ENCODE results near the gene CCNQ.
A peak's percentile ranks its signal among the peaks of the same experiment; 100 is the strongest.

Gene CCNQ

DNA sequence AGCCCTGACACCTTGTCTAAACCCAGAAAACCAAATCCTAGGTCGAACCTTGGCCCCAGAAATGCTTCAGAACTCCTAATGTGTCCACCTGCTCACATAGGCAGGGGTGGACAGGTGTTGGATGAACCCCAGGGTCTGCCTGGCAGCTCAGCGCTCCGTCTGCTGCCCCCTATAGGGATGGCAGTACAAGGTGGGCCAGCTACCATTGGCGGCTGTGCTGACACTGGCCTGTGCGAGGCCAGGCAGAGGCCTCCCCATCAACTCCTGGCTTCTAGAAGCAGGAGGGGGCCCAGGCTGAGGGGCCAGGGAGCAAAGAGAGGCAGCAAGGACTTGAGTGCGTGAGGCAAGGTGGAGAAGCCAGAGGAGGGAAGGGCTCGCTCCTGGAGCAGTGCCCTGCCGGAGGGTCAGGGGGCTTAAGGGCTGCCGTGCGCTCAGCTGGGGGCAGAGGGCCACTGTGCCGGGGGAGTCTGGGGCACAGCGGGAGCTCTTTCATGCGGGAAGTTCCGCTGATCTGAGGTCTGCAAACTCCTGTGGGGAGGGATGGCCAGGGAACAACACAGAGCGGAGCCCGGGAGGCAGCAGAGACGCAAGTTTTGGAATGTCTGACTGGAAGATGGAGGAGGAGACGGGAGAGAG, 20.6 kb downstream of the CCNQ start:
- no peak overlapping the region for H3K4me3 ChIP-seq (ENCODE audit: low read depth, low read length)
- no peak for DNase-seq (ENCODE audit: low read depth)
- TF ChIP-seq, protein P1, sequence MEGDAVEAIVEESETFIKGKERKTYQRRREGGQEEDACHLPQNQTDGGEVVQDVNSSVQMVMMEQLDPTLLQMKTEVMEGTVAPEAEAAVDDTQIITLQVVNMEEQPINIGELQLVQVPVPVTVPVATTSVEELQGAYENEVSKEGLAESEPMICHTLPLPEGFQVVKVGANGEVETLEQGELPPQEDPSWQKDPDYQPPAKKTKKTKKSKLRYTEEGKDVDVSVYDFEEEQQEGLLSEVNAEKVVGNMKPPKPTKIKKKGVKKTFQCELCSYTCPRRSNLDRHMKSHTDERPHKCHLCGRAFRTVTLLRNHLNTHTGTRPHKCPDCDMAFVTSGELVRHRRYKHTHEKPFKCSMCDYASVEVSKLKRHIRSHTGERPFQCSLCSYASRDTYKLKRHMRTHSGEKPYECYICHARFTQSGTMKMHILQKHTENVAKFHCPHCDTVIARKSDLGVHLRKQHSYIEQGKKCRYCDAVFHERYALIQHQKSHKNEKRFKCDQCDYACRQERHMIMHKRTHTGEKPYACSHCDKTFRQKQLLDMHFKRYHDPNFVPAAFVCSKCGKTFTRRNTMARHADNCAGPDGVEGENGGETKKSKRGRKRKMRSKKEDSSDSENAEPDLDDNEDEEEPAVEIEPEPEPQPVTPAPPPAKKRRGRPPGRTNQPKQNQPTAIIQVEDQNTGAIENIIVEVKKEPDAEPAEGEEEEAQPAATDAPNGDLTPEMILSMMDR (IDR thresholded peaks at IDR 0.05; ENCODE audit: insufficient read depth, low read depth, low read length, missing control alignments): no peak

DNA sequence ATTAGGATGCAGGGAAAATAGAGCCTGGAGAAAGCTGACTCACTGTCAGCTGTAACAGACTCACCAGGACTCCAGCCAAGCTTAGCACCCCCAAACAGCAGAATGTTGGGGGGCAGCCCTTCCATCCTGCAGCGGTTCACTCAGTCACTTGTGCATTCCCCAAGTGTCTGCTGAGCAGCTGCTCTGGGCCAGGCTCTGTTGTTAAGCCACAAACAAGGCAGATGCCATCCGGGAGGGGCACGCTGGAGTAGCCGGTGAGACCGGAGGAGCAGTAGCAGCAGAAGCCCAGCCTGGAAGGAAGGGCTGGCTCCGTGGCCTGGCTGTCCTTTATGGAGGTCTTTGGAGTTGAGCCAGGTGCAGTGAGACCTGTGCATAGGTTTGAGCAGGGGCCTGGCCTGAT, 22.0 kb downstream of the CCNQ start:
- TF ChIP-seq, protein P1 (IDR thresholded peaks at IDR 0.05; ENCODE audit: insufficient read depth, low read depth, low read length, missing control alignments): no peak
- DNase-seq (ENCODE audit: low read depth): no peak
- H3K4me3 ChIP-seq (ENCODE audit: low read depth, low read length): no peak overlapping the region

DNA sequence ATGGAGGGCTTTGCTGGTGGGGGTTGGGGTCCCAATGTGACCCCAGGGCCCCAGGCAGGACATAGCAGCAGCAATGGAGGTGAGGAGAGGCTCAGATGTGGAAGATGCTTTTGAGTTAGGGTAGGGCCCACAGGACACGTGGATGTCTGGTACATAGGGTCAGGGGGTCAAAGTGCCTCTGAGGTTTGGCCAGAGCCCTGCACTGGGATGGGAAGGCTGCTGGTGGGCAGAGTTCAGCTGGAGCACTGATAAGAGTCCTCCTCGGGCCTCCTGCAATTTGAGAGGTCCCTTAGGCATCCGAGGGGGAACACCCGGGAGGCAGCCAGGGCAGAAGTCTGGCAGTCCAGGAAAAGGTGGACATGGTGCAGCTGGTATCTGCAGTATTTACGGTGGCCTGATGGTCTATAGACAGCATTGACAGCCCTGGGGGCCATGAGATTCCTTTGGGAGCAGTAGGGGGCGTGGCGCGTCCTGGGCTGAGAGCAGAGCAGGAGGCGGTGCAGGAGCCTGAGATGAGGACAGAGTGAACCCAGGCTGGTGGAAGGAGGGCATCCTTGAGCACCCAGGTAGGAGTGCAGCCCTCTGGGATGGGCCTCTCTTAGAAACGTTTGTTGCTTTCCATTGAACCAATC, 22.6 kb downstream of the CCNQ start:
- TF ChIP-seq, protein P1 (IDR thresholded peaks at IDR 0.05; ENCODE audit: insufficient read depth, low read depth, low read length, missing control alignments): no peak
- no peak for DNase-seq (ENCODE audit: low read depth)
- H3K4me3 ChIP-seq (ENCODE audit: low read depth, low read length): no peak overlapping the region

DNA sequence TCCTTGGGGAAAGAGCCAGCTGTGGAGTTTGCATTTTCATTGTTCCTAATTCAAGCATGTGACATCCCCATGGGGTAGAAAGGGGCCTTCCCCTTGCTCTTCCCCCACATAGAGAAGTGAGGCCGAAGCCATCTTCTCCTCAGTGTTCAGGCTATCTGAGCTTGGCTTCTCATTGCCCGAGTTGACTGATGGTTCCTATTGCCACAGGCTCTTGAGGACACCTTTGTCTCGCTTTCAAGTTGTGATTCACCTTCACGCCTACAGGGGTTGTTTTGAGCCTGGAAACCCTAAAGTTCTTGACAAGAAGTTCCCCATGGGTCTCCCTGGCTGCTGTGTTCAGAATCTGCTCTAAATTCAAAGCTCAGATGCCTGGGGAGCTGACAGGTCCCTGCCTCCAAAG, 25.0 kb downstream of the CCNQ start:
- TF ChIP-seq, protein P1 (IDR thresholded peaks at IDR 0.05; ENCODE audit: insufficient read depth, low read depth, low read length, missing control alignments): peak; percentile 6
- peak; percentile 38 for DNase-seq (ENCODE audit: low read depth)

DNA sequence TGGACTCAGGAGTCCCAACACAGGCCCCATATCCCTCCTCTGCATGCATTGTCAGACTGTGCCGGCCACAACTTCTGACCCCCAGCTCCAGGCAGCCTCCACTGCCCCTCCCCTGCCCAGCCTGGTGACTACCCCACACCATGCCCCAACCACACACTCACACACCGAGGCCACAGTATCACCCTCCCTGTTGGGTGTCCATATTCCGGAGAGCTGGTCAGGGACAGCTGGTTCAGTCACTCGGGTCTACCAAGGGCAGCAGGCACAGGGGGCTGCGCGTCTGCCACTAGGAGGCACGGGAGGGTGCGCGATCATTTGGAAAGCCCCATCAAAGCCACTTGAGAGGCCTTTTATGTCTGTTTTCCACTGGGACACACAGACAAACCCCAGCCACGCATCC, 26.3 kb downstream of the CCNQ start:
- TF ChIP-seq, protein P1 (IDR thresholded peaks at IDR 0.05; ENCODE audit: insufficient read depth, low read depth, low read length, missing control alignments): no peak
- DNase-seq (ENCODE audit: low read depth): no peak
- no peak overlapping the region for H3K4me3 ChIP-seq (ENCODE audit: low read depth, low read length)

More for the DNA sequence above, 25.0 kb downstream of the CCNQ start:
- H3K4me3 ChIP-seq (ENCODE audit: low read depth, low read length): no peak overlapping the region

DNA sequence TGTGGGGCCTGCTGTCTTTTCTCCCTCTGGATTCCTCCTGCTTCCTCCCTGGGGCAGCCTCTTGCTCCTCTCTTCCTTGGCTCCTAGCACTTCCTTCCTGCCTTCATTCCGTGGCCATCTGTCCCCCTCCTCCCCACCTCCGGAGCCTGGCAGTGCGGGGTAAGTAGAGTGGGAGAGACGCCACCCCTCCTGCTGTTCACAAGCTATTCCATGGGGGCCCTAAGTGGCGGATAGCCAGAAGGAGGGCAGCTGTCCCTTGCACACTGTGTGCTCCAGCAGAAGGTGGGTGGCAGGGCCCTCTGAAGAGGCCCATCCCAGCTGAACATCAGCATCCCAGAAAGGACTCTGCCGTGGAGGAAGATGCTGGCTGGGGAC, 27.4 kb downstream of the CCNQ start:
- no peak for DNase-seq (ENCODE audit: low read depth)
- TF ChIP-seq, protein P1 (IDR thresholded peaks at IDR 0.05; ENCODE audit: insufficient read depth, low read depth, low read length, missing control alignments): no peak
- no peak overlapping the region for H3K4me3 ChIP-seq (ENCODE audit: low read depth, low read length)

DNA sequence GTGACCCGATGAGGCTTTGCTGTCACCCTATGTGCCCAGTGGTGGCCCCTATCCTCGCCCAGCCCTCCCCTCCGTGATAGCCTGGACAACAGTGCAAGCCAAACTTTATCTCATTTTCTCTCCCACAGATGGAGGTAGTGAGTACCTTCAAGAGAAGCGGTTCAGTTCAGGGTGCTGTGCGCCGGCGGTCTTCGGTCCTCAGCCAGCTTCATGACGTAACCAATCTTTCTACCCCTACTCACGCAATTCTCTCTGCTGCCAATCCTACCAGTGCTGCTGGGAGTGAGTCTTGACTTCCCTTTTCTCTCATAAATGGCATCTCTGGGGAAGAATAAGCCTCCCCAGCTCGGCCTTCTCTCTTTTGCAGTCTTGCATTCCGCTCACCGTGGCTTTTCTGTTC, 29.5 kb downstream of the CCNQ start:
- TF ChIP-seq, protein P1 (IDR thresholded peaks at IDR 0.05; ENCODE audit: insufficient read depth, low read depth, low read length, missing control alignments): no peak
- DNase-seq (ENCODE audit: low read depth): no peak
- no peak overlapping the region for H3K4me3 ChIP-seq (ENCODE audit: low read depth, low read length)

All from GM12865 (cell line).